Esophagus muscularis mucosa (tissue), 4 donors: ENCODE data around the gene SFT2D2. TPM values are rescaled to one million over a fixed set of nuclear protein-coding genes. Genes with fewer than 3 reads are reported as not detected.

Source experiments
- DNase-seq: peaks from one replicate; pipeline ENCODE4 v3.0.0-alpha.2; 2017; ENCODE audit errors: extremely low spot score
- H3K27ac ChIP-seq, 4 donors: fragments of 200-600 bp; sonication (generic); replicated peaks in 1 of 4; 1 replicate in 3 of 4; 2 replicates in 1 of 4; pipeline ENCODE4 v1.5.1; 2016 to 2019; ENCODE audit warnings: mild to moderate bottlenecking in 1 of 4
- H3K27me3 ChIP-seq, 4 donors: fragments of 200-600 bp; sonication (generic); one replicate each; pipeline versions ENCODE4 v1.5.1 to v1.6.0; 2016 to 2019
- H3K36me3 ChIP-seq, 4 donors: fragments of 200-600 bp; sonication (generic); one replicate each; pipeline ENCODE4 v1.5.1; 2016 to 2019
- H3K4me1 ChIP-seq, 4 donors: fragments of 200-600 bp; sonication (generic); one replicate each; pipeline ENCODE4 v1.5.1; 2016 to 2019
- H3K4me3 ChIP-seq, 4 donors: fragments of 200-600 bp; sonication (generic); 1 replicate in 2 of 4; 2 replicates in 2 of 4; pipeline ENCODE4 v1.5.1; 2016 to 2019; ENCODE audit warnings: mild to moderate bottlenecking in 4 of 4, moderate library complexity in 1 of 4
- H3K9me3 ChIP-seq, 4 donors: fragments of 200-600 bp; sonication (generic); 1 replicate in 3 of 4; 2 replicates in 1 of 4; pipeline ENCODE4 v1.5.1; 2016 to 2019
- CTCF ChIP-seq, 3 experiments: fragments of 200-600 bp in 2 of 3; fragments of 450-650 bp in 1 of 3; sonication (generic) in 2 of 3; IDR thresholded peaks; one replicate each; pipeline ENCODE4 v1.5.1; 2017 to 2019; ENCODE audit warnings: antibody characterized with exemption in 3 of 3, mild to moderate bottlenecking in 2 of 3, moderate library complexity in 1 of 3
- EP300 ChIP-seq: sonication (generic); formaldehyde crosslinking; IDR thresholded peaks from one replicate; pipeline ENCODE4 v1.6.1; 2017; ENCODE audit warnings: antibody characterized with exemption
- POLR2A ChIP-seq: fragments of 450-650 bp; IDR thresholded peaks from one replicate; pipeline ENCODE4 v1.6.1; 2017; ENCODE audit warnings: antibody characterized with exemption, moderate library complexity, mild to moderate bottlenecking, low read depth
- POLR2AphosphoS5 ChIP-seq, 2 donors: sonication (generic); formaldehyde crosslinking; IDR thresholded peaks; one replicate each; pipeline ENCODE4 v1.6.1; 2017; ENCODE audit warnings: antibody characterized with exemption in 2 of 2
- WGBS: methylation state at CpG from one replicate; pipeline ENCODE4 v1.1.5; 2018; 5-methylcytosine and 5-hydroxymethylcytosine counted together
- intact Hi-C: fragments of 100-400 bp; cut with DNase I; formaldehyde crosslinking; loops from one replicate; pipeline ENCODE4 v1.15.1; 2023
- total RNA-seq, 4 donors: library from RNA; depleted of rRNA; stranded (reverse); fragments of >200 nt; gene quantifications; one replicate each; pipeline versions ENCODE4 v1.1.0 to v1.2.1, GENCODE V29; 2016

SFT2D2 gene
- total RNA-seq, 4 donors from 2014 or later, result 27.8 to 35.1 (median 29.9) TPM

GRCh38 chr1:168266644-168267186 is 40.9 kb downstream of the SFT2D2 start:
- DNase-seq, result no peak
- no peak for TF ChIP-seq POLR2A
- TF ChIP-seq CTCF (IDR thresholded peaks at IDR 0.05), result no peak
- TF ChIP-seq EP300, result no peak
- no peak for TF ChIP-seq POLR2AphosphoS5 (IDR thresholded peaks at IDR 0.05)
- 70% methylated on average over 5 of the region's 6 CpGs for WGBS
- Histone ChIP-seq H3K4me3 (no peak overlapping the region), H3K36me3 (peaks cover 0 to 4% (median 2%) of the 10 kb centered on the region in 4 donors), H3K4me1 (peaks cover 0 to 4% (median 0%) of the 10 kb centered on the region in 4 donors), H3K9me3 (no peaks in the 10 kb centered on the region), H3K27me3 (no peaks in the 10 kb centered on the region), H3K27ac (no peak overlapping the region)
- intact Hi-C loops, result no loop called here

GRCh38 chr1:168271636-168272035 is 45.8 kb downstream of the SFT2D2 start:
- no peaks in the 10 kb centered on the region for H3K4me1 ChIP-seq
- H3K36me3 ChIP-seq, result no peaks in the 10 kb centered on the region
- no peak for DNase-seq
- no peak overlapping the region for H3K4me3 ChIP-seq
- 73% methylated on average over 1 of the region's 1 CpG for WGBS
- TF ChIP-seq POLR2A (no peak), CTCF (IDR thresholded peaks at IDR 0.05) (no peak), POLR2AphosphoS5 (IDR thresholded peaks at IDR 0.05) (no peak), EP300 (no peak)
- no peaks in the 10 kb centered on the region for H3K27me3 ChIP-seq
- H3K27ac ChIP-seq, result no peak overlapping the region
- intact Hi-C loops, result no loop called here
- peaks cover 0 to 4% (median 0%) of the 10 kb centered on the region in 4 donors for H3K9me3 ChIP-seq

- intact Hi-C loops, result no loop called here
- Histone ChIP-seq H3K36me3 (no peaks in the 10 kb centered on the region), H3K27ac (no peak overlapping the region), H3K9me3 (peaks cover 0 to 9% (median 0%) of the 10 kb centered on the region in 4 donors), H3K4me3 (no peak overlapping the region), H3K4me1 (no peaks in the 10 kb centered on the region), H3K27me3 (no peaks in the 10 kb centered on the region)
- DNase-seq, result no peak
- TF ChIP-seq EP300 (no peak), CTCF (IDR thresholded peaks at IDR 0.05) (no peak), POLR2A (no peak), POLR2AphosphoS5 (IDR thresholded peaks at IDR 0.05) (no peak)
- WGBS, result 77% methylated on average over 1 of the region's 1 CpG
Measured at GRCh38 chr1:168273575-168273974, 47.8 kb downstream of the SFT2D2 start.

- no peaks in the 10 kb centered on the region for H3K27me3 ChIP-seq
- no peaks in the 10 kb centered on the region for H3K36me3 ChIP-seq
- no peak overlapping the region for H3K27ac ChIP-seq
- DNase-seq, result no peak
- TF ChIP-seq POLR2A, result no peak
- TF ChIP-seq CTCF (IDR thresholded peaks at IDR 0.05), result no peak
- no peak for TF ChIP-seq EP300
- TF ChIP-seq POLR2AphosphoS5 (IDR thresholded peaks at IDR 0.05), result no peak
- H3K9me3 ChIP-seq, result peaks cover 0 to 9% (median 0%) of the 10 kb centered on the region in 4 donors
- 96% methylated on average over 1 of the region's 1 CpG for WGBS
- intact Hi-C loops, result no loop called here
- no peak overlapping the region for H3K4me3 ChIP-seq
- peaks cover 0 to 14% (median 10%) of the 10 kb centered on the region in 4 donors for H3K4me1 ChIP-seq
Measured at GRCh38 chr1:168279253-168279652, 53.4 kb downstream of the SFT2D2 start.
